Hypothalamus (tissue), 51 donors: ENCODE results near the gene TMEM200C.
"Not testable (repeated sequence)": the region's sequence is repeated elsewhere in the genome, so short reads cannot be mapped to it uniquely, and the experiment has no call there.

Experiments used
- DNase-seq, 51 donors: peaks; one replicate each; lab custom pipeline; 2025; lab: John Stamatoyannopoulos, UW

Gene TMEM200C

GRCh38 chr18:5892823-5893431, 2.4 kb downstream of the TMEM200C start:
- DNase-seq: no peak

- DNase-seq: peak in 1 of 51 donors; percentile 3
These were observed 3.5 kb downstream of the TMEM200C start for GRCh38 chr18:5891854-5892215.

GRCh38 chr18:5891184-5891853, 4.0 kb downstream of the TMEM200C start:
- no peak for DNase-seq

GRCh38 chr18:5890331-5891183, 4.8 kb downstream of the TMEM200C start:
- peak in 9 of 51 donors; percentile 9 to 56 (median 21) for DNase-seq

- no peak for DNase-seq
These were observed 10.0 kb downstream of the TMEM200C start for GRCh38 chr18:5885361-5885760.

- no peak for DNase-seq
These were observed 10.9 kb downstream of the TMEM200C start for GRCh38 chr18:5884375-5884774.

- DNase-seq: peak in 2 of 51 donors; percentile 9 to 24
These were observed 15.8 kb downstream of the TMEM200C start for GRCh38 chr18:5879479-5879882.

GRCh38 chr18:5876891-5877290, 18.4 kb downstream of the TMEM200C start:
- no peak for DNase-seq

GRCh38 chr18:5874336-5874735, 21.0 kb downstream of the TMEM200C start:
- no peak for DNase-seq

GRCh38 chr18:5872886-5873285, 22.4 kb downstream of the TMEM200C start:
- DNase-seq: no peak

- DNase-seq: no peak
These were observed 23.9 kb downstream of the TMEM200C start for GRCh38 chr18:5871426-5871825.

- DNase-seq: peak in 31 of 51 donors; percentile 2 to 69 (median 39)
These were observed 27.0 kb downstream of the TMEM200C start for GRCh38 chr18:5868218-5868854.

GRCh38 chr18:5865521-5865920, 29.8 kb downstream of the TMEM200C start:
- DNase-seq: no peak

- not testable (repeated sequence) for DNase-seq
These were observed 33.2 kb downstream of the TMEM200C start for GRCh38 chr18:5862127-5862526.

- no peak for DNase-seq
These were observed 38.1 kb downstream of the TMEM200C start for GRCh38 chr18:5857180-5857579.

- DNase-seq: no peak
These were observed 42.1 kb downstream of the TMEM200C start for GRCh38 chr18:5853253-5853652.

- DNase-seq: no peak
These were observed 43.3 kb downstream of the TMEM200C start for GRCh38 chr18:5851998-5852397.

GRCh38 chr18:5842653-5843052, 52.7 kb downstream of the TMEM200C start:
- DNase-seq: no peak

GRCh38 chr18:5841518-5841917, 53.8 kb downstream of the TMEM200C start:
- DNase-seq: no peak

- no peak for DNase-seq
These were observed 54.8 kb downstream of the TMEM200C start for GRCh38 chr18:5840547-5840946.

GRCh38 chr18:5840025-5840424, 55.3 kb downstream of the TMEM200C start:
- no peak for DNase-seq
